HT1080 (cell line): Measurements from ENCODE around the gene ZNF695. TPM values are rescaled to one million over a fixed set of nuclear protein-coding genes. Genes with fewer than 3 reads are reported as not detected.

ENCODE experiments used
- DNase-seq: peaks from one replicate; pipeline ENCODE4 v3.0.0-alpha.2; 2015; ENCODE audit warnings: low read depth
- total RNA-seq: library from RNA; depleted of rRNA; stranded (reverse); fragments of >200 nt; shearing (Covaris generic); gene quantifications from 2 replicates; pipeline ENCODE4 v1.2.3, GENCODE V29; 2014; rRNA removed

The ZNF695 gene
- total RNA-seq, 1 experiment from 2014 or later = 5.7 TPM

DNA sequence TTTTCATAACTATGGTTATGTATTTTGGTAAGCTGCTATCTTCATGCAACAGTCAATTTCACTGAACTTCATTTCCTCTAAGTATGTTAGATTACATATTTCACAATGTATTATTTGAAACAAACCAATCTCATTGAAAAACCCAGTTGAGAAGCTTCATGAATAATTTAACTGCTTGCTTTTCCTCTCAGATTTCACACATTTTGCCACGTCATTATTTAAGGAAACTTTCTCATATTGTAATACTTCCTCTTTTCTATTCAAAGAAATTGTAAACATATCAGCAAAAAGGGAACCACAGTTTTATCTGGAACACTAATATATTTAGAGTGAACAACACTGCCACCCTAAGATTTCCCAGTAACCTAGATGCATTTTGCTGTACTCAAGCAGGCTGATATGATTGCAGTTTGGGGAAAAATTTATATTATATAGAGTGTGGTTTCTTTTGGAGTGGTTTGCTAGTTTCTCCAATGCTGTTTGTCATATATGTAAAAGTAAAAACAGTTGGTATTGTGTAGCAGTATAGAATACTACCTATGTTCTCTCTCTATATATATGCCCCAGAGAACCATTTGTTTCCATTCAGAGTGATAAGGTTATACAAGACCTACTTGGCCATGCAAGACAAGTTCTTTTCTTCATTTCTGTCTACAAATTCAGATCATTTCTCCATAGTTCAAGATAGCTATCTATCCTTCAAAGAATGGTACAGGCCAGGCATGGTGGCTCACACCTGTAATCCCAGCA, 47.7 kb downstream of the ZNF695 start:
- no peak for DNase-seq

DNA sequence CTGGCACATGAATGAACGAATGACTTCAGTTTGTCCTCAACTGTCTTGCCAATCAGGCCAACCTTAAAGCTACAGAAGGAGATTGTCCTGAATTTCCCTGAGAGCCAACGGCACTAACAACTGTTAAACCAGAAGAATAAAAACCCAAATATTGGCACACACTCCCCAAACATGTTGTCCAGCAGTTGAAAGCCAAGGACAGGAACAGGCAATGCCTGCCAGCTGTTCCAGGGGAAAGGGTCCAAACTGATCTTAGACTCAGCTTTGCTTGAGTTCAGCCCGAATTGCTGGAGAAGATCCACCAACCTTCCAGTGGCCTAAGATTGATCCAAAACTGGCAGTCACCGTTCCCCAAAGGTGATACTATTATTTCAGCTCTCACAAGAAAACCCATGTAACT, 53.7 kb downstream of the ZNF695 start:
- DNase-seq = no peak

- no peak for DNase-seq
Observed at GRCh38 chr1:246951413-246951812, 56.4 kb downstream of the ZNF695 start.

DNA sequence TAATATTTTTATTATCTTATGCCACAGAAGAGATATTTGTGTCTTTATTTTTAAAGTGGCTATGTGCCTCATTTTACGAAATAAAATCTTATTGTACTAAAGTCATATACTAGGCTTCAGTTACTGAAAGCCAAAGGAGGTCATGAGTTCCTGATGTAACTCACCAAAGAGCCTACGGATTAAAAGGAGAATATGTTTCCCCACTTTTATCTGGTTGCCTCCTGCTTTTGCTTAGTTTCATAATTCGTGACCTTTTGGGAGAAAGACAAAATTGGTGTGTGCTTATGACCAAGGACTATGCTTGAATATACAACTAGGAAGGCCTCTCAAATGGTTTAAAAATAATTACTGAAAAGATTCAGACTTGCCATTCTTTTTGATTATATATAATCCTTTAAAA, 57.9 kb downstream of the ZNF695 start:
- no peak for DNase-seq

- DNase-seq = peak; percentile 64
Observed at GRCh38 chr1:246947255-246947654, 60.6 kb downstream of the ZNF695 start.

- no peak for DNase-seq
Observed at GRCh38 chr1:246946366-246946765, 61.5 kb downstream of the ZNF695 start.

Other genes with a start within 250 kb of the ZNF695 start
- 28.4 and 30.1 TPM in 2 replicates for gene AHCTF1, start 76.1 kb downstream of the ZNF695 start, total RNA-seq
- gene ZNF670, start 70.8 kb upstream of the ZNF695 start, total RNA-seq = 3.3 and 3.6 TPM in 2 replicates
- 6.6 and 8.5 TPM in 2 replicates for gene ZNF669, start 96.3 kb upstream of the ZNF695 start, total RNA-seq
- 19.6 and 23.6 TPM in 2 replicates for gene ZNF124, start 164.0 kb upstream of the ZNF695 start, total RNA-seq
- not detected in 2 replicates for gene VN1R5, start 248.0 kb upstream of the ZNF695 start, total RNA-seq